Measurements from ENCODE around the gene CADM1. TPM values are rescaled to one million over a fixed set of nuclear protein-coding genes. Genes with fewer than 3 reads are reported as not detected.

CADM1 gene
- total and polyA plus RNA-seq, 10 of the 15 experiments (the other 5 are each of a cell fraction or from before 2014, with no cell fraction given), result 0.03 to 0.48 (median 0.15) TPM; not detected in 3

DNA sequence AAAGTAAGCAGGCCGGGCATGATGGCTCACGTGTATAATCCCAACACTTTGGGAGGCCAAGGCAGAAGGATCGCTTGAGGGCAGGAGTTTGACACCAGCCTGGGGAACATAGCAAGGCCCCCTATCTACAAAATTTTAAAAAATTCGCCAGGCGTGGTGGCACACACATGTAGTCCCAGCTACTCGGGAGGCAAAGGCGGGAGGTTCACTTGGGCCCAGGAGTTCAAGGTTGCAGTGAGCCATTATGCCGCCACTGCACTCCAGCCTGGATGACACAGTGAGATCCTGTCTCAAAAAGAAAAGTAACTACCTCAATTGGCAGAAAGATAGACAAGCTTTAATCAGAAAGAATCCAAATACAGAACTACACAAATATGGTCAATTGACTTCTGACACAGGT is 31.0 kb downstream of the CADM1 start (continued):
- TF ChIP-seq, protein P1, sequence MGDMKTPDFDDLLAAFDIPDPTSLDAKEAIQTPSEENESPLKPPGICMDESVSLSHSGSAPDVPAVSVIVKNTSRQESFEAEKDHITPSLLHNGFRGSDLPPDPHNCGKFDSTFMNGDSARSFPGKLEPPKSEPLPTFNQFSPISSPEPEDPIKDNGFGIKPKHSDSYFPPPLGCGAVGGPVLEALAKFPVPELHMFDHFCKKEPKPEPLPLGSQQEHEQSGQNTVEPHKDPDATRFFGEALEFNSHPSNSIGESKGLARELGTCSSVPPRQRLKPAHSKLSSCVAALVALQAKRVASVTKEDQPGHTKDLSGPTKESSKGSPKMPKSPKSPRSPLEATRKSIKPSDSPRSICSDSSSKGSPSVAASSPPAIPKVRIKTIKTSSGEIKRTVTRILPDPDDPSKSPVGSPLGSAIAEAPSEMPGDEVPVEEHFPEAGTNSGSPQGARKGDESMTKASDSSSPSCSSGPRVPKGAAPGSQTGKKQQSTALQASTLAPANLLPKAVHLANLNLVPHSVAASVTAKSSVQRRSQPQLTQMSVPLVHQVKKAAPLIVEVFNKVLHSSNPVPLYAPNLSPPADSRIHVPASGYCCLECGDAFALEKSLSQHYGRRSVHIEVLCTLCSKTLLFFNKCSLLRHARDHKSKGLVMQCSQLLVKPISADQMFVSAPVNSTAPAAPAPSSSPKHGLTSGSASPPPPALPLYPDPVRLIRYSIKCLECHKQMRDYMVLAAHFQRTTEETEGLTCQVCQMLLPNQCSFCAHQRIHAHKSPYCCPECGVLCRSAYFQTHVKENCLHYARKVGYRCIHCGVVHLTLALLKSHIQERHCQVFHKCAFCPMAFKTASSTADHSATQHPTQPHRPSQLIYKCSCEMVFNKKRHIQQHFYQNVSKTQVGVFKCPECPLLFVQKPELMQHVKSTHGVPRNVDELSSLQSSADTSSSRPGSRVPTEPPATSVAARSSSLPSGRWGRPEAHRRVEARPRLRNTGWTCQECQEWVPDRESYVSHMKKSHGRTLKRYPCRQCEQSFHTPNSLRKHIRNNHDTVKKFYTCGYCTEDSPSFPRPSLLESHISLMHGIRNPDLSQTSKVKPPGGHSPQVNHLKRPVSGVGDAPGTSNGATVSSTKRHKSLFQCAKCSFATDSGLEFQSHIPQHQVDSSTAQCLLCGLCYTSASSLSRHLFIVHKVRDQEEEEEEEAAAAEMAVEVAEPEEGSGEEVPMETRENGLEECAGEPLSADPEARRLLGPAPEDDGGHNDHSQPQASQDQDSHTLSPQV (IDR thresholded peaks at IDR 0.05), result no peak
- no peak for TF ChIP-seq WRNIP1 (IDR thresholded peaks at IDR 0.05; ENCODE audit: borderline replicate concordance, low read depth, low read length)
- TF ChIP-seq, protein P2, sequence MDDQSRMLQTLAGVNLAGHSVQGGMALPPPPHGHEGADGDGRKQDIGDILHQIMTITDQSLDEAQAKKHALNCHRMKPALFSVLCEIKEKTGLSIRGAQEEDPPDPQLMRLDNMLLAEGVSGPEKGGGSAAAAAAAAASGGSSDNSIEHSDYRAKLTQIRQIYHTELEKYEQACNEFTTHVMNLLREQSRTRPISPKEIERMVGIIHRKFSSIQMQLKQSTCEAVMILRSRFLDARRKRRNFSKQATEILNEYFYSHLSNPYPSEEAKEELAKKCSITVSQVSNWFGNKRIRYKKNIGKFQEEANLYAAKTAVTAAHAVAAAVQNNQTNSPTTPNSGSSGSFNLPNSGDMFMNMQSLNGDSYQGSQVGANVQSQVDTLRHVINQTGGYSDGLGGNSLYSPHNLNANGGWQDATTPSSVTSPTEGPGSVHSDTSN (IDR thresholded peaks at IDR 0.05; ENCODE audit: insufficient replicate concordance, low read depth, low read length), result no peak
- no peak for TF ChIP-seq DPF2 (IDR thresholded peaks at IDR 0.05)
- no peak for TF ChIP-seq NFXL1 (IDR thresholded peaks at IDR 0.05; ENCODE audit: borderline replicate concordance)
- TF ChIP-seq ZNF24 (IDR thresholded peaks at IDR 0.05), result no peak
- TF ChIP-seq MYC (IDR thresholded peaks at IDR 0.05; ENCODE audit: insufficient read depth, insufficient read length, insufficient replicate concordance, low read length, severe bottlenecking), result no peak
- TF ChIP-seq PAX5 (IDR thresholded peaks at IDR 0.05; ENCODE audit: borderline replicate concordance, low read depth, low read length), result no peak
- no peak for TF ChIP-seq MEF2B (IDR thresholded peaks at IDR 0.05; ENCODE audit: partially characterized antibody, poor library complexity, severe bottlenecking)
